GM21447 (cell line): Measurements from ENCODE around the gene VHLL.
A peak's percentile ranks its signal among the peaks of the same experiment; 100 is the strongest.

ENCODE experiments used
- ATAC-seq: cut with Tn5 transposase; IDR thresholded peaks from one replicate; pipeline ENCODE4 v1.9.1; 2021; ENCODE audit not compliant: unreplicated experiment

The VHLL gene

GRCh38 chr1:156291226-156292061 is 7.7 kb downstream of the VHLL start:
- ATAC-seq, result peak; percentile 53

- ATAC-seq, result no peak
These were observed 9.2 kb downstream of the VHLL start for GRCh38 chr1:156289857-156290256.

GRCh38 chr1:156286061-156286460 is 13.0 kb downstream of the VHLL start:
- no peak for ATAC-seq

GRCh38 chr1:156285437-156285836 is 13.7 kb downstream of the VHLL start:
- no peak for ATAC-seq

- ATAC-seq, result no peak
These were observed 14.3 kb downstream of the VHLL start for GRCh38 chr1:156284757-156285156.

GRCh38 chr1:156284112-156284511 is 15.0 kb downstream of the VHLL start, which contains the start of gene TMEM79:
TSS of gene TMEM79 (plus strand) at chr1:156284325. CDS start at chr1:156285227, 902 bp downstream.
- ATAC-seq, result no peak

- ATAC-seq, result no peak
These were observed 15.6 kb downstream of the VHLL start for GRCh38 chr1:156283521-156283920.

GRCh38 chr1:156282479-156283222 is 16.5 kb downstream of the VHLL start, which contains the start of gene SMG5:
TSS of gene SMG5 (minus strand) at chr1:156282825. CDS start at chr1:156282680, 145 bp downstream.
- peak; percentile 70 for ATAC-seq

GRCh38 chr1:156281693-156282478 is 17.2 kb downstream of the VHLL start:
- ATAC-seq, result no peak

- ATAC-seq, result peak; percentile 54
These were observed 17.8 kb downstream of the VHLL start for GRCh38 chr1:156281281-156281680.

GRCh38 chr1:156279837-156280236 is 19.3 kb downstream of the VHLL start:
- ATAC-seq, result no peak

- no peak for ATAC-seq
These were observed 22.1 kb downstream of the VHLL start for GRCh38 chr1:156276966-156277381.

GRCh38 chr1:156276532-156276931 is 22.6 kb downstream of the VHLL start:
- no peak for ATAC-seq

- ATAC-seq, result no peak
These were observed 28.8 kb downstream of the VHLL start for GRCh38 chr1:156270314-156270713.

GRCh38 chr1:156268336-156268735 is 30.8 kb downstream of the VHLL start:
- no peak for ATAC-seq

- no peak for ATAC-seq
These were observed 33.1 kb downstream of the VHLL start for GRCh38 chr1:156266051-156266450.

GRCh38 chr1:156263288-156263655 is 35.8 kb downstream of the VHLL start:
- ATAC-seq, result no peak

GRCh38 chr1:156262461-156263287 is 36.4 kb downstream of the VHLL start:
- ATAC-seq, result no peak

GRCh38 chr1:156260896-156261295 is 38.2 kb downstream of the VHLL start:
- ATAC-seq, result no peak

- no peak for ATAC-seq
These were observed 39.3 kb downstream of the VHLL start for GRCh38 chr1:156259805-156260204.
